Activated CD8-positive, alpha-beta T cell treated with anti-CD3 and anti-CD28 coated beads, Interleukin-2, amount 10 ng/mL, durations not matched to agents 7 days and 5 days (primary cell): ENCODE data around the gene CD99. TPM values are rescaled to one million over a fixed set of nuclear protein-coding genes. Genes with fewer than 3 reads are reported as not detected.
A peak's percentile ranks its signal among the peaks of the same experiment; 100 is the strongest.

Experiments
- ATAC-seq: fragments of 150-1000 bp; cut with Tn5 transposase; one replicate; pipeline ENCODE4 v1.10.0; 2021; ENCODE audit warnings: moderate library complexity
- CTCF ChIA-PET: fragments of 350-600 bp; sonication (Branson Sonifier 250); formaldehyde crosslinking; loops from one replicate; lab custom pipeline; 2021; ENCODE audit warnings: antibody characterized with exemption; lab: Charles Lee
- POLR2A ChIA-PET: fragments of 350-600 bp; sonication (Branson Sonifier 250); formaldehyde crosslinking; loops from one replicate; lab custom pipeline; 2021; ENCODE audit warnings: antibody characterized with exemption; lab: Charles Lee
- DNase-seq: peaks from one replicate; pipeline ENCODE4 v3.0.0-alpha.2; 2020
- H3K27ac Mint-ChIP-seq: one replicate; pipeline ENCODE4 v1.8.0; 2021; ENCODE audit warnings: mild to moderate bottlenecking, mixed read lengths
- H3K27me3 Mint-ChIP-seq: one replicate; pipeline ENCODE4 v1.8.0; 2021; ENCODE audit warnings: low read depth, mixed read lengths
- H3K36me3 Mint-ChIP-seq: one replicate; pipeline ENCODE4 v1.8.0; 2021; ENCODE audit warnings: low read depth, mixed read lengths
- H3K4me1 Mint-ChIP-seq: one replicate; pipeline ENCODE4 v1.8.0; 2021; ENCODE audit warnings: low read depth, mixed read lengths
- H3K4me3 Mint-ChIP-seq: one replicate; pipeline ENCODE4 v1.8.0; 2021; ENCODE audit warnings: mild to moderate bottlenecking, mixed read lengths
- H3K9me3 Mint-ChIP-seq: one replicate; pipeline ENCODE4 v1.8.0; 2022; ENCODE audit warnings: mixed read lengths; ENCODE audit not compliant: insufficient read depth
- total RNA-seq, 2 experiments: library from RNA; stranded (reverse); gene quantifications; one replicate each; pipeline ENCODE4 v1.2.3, GENCODE V29; 2021

Gene CD99
- total RNA-seq, 2 experiments from 2014 or later = 208 to 219 TPM

DNA sequence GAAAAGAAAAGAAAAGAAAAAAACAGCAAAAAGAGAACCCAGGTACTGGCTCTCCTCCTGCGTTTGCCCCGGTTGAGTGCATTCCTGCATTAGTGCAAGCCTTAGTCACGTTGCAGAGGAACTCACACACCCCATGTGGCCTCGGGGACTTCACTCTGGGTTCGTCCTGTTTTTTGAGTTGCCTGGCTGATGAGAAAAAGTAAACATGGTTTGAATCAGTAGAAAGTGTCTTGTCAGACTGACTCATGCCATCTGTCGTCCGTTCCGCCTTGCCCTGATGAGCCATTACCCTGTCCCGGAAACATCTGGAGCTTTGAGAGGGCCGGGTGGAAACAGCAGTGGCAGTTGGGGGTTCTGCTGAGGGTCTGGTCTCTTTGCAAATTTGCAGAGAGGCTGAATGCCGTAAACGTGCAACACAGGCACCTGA is 16.3 kb downstream of the CD99 start:
- DNase-seq (peak; percentile 72), ATAC-seq (peak; percentile 52)
- Mint-ChIP-seq H3K4me1 (peaks cover 86% of the 10 kb centered on the region), H3K36me3 (peaks cover 47% of the 10 kb centered on the region), H3K4me3 (peak overlapping the region; percentile 37), H3K27ac (peak overlapping the region; percentile 81), H3K27me3 (no peaks in the 10 kb centered on the region), H3K9me3 (no peaks in the 10 kb centered on the region)
- POLR2A ChIA-PET = no interaction called here
- CTCF ChIA-PET = no interaction called here

- peaks cover 43% of the 10 kb centered on the region for H3K36me3 Mint-ChIP-seq
- no peaks in the 10 kb centered on the region for H3K9me3 Mint-ChIP-seq
- H3K4me3 Mint-ChIP-seq = no peak overlapping the region
- H3K4me1 Mint-ChIP-seq = peaks cover 79% of the 10 kb centered on the region
- no peaks in the 10 kb centered on the region for H3K27me3 Mint-ChIP-seq
- ChIA-PET POLR2A (no interaction called here), CTCF (no interaction called here)
- no peak for DNase-seq
- ATAC-seq = no peak
- peak overlapping the region; percentile 81 for H3K27ac Mint-ChIP-seq
These were observed 16.9 kb downstream of the CD99 start for GRCh38 chrX:2708021-2708420.

DNA sequence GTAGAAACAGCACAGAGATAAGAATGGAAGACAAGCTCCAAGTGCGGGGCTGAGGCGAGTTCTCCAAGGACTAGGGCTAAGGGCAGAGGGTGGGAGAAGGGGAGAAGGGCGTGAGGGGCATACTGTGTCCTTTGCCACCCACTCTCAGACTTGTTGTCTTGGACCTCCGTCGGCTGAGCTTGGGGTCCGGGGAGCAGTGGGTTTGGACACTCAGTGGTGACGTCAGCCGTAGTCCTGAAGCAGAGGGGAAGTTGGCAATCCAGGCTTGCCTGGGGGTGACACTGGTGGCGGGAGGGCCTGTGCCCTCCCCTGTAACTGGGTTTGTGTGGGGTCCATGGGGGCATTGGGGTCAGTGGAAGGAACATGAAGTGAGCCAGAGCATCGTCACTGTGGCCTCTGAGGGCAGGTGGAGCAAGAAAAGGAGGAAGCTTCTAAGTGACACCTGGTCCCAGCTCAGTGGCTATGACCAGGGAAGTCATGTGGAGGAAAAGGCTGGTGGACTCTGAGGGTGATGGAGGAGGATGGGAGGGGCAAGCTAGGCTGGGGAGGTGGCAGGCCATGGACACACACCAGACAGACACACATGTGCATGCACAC is 17.6 kb downstream of the CD99 start:
- CTCF ChIA-PET = no interaction called here
- ATAC-seq (no peak), DNase-seq (no peak)
- H3K4me1 Mint-ChIP-seq = peaks cover 74% of the 10 kb centered on the region
- H3K27me3 Mint-ChIP-seq = no peaks in the 10 kb centered on the region
- H3K27ac Mint-ChIP-seq = peak overlapping the region; percentile 93
- no peak overlapping the region for H3K4me3 Mint-ChIP-seq
- POLR2A ChIA-PET = no interaction called here
- H3K36me3 Mint-ChIP-seq = peaks cover 40% of the 10 kb centered on the region
- H3K9me3 Mint-ChIP-seq = no peaks in the 10 kb centered on the region

- peaks cover 40% of the 10 kb centered on the region for H3K36me3 Mint-ChIP-seq
- H3K4me3 Mint-ChIP-seq = peak overlapping the region; percentile 73
These were observed 18.5 kb downstream of the CD99 start for GRCh38 chrX:2709556-2709955.

DNA sequence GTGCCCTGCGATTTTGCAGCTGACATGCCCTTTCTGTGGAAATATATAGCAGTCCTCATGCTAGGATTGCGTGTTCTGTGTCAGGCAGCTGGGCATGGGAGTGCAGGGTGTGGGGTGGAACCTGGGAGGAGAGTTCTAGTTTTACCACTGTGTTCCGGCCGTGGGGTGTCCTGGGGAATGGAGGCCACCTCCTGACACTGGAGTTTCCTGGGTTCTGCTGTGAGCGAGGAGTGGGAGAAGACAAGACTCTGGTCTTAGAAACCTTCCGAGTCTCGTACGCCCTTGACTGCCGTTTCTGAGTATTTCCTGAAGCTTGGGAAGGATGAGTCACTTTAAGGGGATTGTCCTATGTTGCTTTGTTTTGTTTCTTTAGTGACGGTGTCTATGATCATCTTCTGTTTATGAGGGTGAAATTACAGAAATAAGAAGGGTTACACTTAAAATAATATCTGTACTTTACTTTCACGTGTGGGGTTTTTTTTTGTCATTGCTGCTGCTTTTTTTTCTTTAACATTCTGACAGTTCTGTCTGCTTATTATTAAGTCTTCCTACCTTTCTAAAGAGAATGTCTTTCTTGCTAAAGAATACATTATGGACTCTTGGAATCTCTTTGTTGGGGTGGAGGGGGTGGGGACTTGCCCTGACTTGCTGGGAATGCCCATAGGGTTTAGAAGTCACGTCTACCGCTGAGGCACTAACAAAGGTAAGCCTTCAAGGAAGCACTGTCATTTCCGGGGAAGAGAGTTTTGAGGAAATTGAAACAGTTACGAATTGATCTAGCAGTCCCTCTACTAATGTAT is 19.1 kb downstream of the CD99 start:
- ChIA-PET POLR2A (no interaction called here), CTCF (no interaction called here)
- Mint-ChIP-seq H3K9me3 (no peaks in the 10 kb centered on the region), H3K4me1 (peaks cover 72% of the 10 kb centered on the region), H3K27ac (peak overlapping the region; percentile 93), H3K27me3 (no peaks in the 10 kb centered on the region), H3K36me3 (peaks cover 41% of the 10 kb centered on the region), H3K4me3 (peak overlapping the region; percentile 73)
- DNase-seq (peak; percentile 45), ATAC-seq (peak; percentile 66)

More at GRCh38 chrX:2709556-2709955, 18.5 kb downstream of the CD99 start:
- Mint-ChIP-seq H3K27me3 (no peaks in the 10 kb centered on the region), H3K27ac (peak overlapping the region; percentile 93), H3K9me3 (no peaks in the 10 kb centered on the region), H3K4me1 (peaks cover 72% of the 10 kb centered on the region)
- CTCF ChIA-PET = no interaction called here
- POLR2A ChIA-PET = no interaction called here
- DNase-seq (no peak), ATAC-seq (no peak)

DNA sequence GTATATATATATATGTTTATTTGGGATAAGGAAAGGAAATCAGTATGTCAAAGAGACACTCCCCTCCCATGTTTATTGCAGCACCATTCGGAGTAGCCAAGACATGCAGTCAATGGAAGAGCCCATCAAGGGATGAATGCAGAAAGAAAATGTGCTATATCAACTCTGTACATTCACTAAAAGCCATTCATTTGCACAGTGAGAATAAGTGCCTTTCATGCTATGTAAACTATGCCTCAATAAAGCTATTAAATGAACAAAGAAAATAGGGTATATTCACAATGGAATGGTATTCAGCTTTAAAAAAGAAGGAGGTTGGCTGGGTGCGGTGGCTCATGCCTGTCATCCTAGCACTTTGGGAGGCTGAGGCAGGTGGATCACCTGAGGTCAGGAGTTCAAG is 20.3 kb downstream of the CD99 start:
- DNase-seq (no peak), ATAC-seq (no peak)
- peaks cover 71% of the 10 kb centered on the region for H3K4me1 Mint-ChIP-seq
- ChIA-PET CTCF (no interaction called here), POLR2A (no interaction called here)
- no peaks in the 10 kb centered on the region for H3K27me3 Mint-ChIP-seq
- no peaks in the 10 kb centered on the region for H3K9me3 Mint-ChIP-seq
- H3K27ac Mint-ChIP-seq = no peak overlapping the region
- peaks cover 42% of the 10 kb centered on the region for H3K36me3 Mint-ChIP-seq
- H3K4me3 Mint-ChIP-seq = no peak overlapping the region

DNA sequence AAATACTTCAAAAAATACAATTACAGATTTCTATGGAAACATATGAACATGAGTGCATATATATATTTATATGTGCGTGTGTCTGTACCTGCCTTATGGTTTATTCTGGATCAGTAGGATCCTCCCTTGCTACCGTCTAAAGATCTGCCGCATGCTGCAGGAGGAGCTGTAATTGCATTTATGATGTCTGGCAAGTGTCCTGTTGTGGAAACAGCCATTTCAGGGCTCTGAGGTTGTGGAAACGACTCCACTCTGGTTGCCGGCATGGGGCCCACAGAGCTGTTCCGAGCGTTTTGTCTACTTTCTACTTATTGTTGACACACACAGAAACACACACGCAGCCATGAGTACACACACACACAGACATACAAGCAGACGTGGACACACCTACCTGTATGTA is 21.3 kb downstream of the CD99 start:
- no peaks in the 10 kb centered on the region for H3K9me3 Mint-ChIP-seq

GRCh38 chrX:2712890-2713840 is 22.1 kb downstream of the CD99 start:
- no peak overlapping the region for H3K27ac Mint-ChIP-seq
- H3K4me1 Mint-ChIP-seq = peaks cover 72% of the 10 kb centered on the region
- DNase-seq = no peak
- CTCF ChIA-PET = no interaction called here
- peaks cover 51% of the 10 kb centered on the region for H3K36me3 Mint-ChIP-seq
- no peaks in the 10 kb centered on the region for H3K9me3 Mint-ChIP-seq
- no peak for ATAC-seq
- no peaks in the 10 kb centered on the region for H3K27me3 Mint-ChIP-seq
- no peak overlapping the region for H3K4me3 Mint-ChIP-seq
- POLR2A ChIA-PET = no interaction called here

More for the DNA sequence above, 21.3 kb downstream of the CD99 start:
- Mint-ChIP-seq H3K4me3 (no peak overlapping the region), H3K27ac (no peak overlapping the region), H3K4me1 (peaks cover 72% of the 10 kb centered on the region), H3K27me3 (no peaks in the 10 kb centered on the region), H3K36me3 (peaks cover 45% of the 10 kb centered on the region)
- ChIA-PET CTCF (no interaction called here), POLR2A (no interaction called here)
- no peak for DNase-seq
- no peak for ATAC-seq

DNA sequence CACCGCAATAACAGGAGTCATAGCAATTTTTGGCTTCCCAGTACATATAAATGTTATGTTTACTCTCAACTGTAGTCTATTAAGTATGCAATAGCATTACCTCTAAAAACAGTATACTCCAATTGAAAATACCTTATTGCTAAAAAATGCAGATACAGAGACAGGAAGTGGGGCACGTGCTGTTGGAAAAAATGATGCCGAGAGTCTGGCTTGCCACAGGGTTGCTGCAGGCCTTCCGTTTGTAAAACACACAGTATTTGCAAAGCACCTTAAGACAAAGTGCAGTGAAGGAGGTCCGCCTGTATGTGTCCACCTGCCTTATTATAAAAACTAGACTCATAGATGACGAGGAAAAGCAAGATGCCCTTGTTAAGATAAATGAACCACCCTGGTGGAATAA is 23.5 kb downstream of the CD99 start:
- peaks cover 60% of the 10 kb centered on the region for H3K36me3 Mint-ChIP-seq
- H3K4me3 Mint-ChIP-seq = no peak overlapping the region
- ATAC-seq (peak; percentile 10), DNase-seq (no peak)
- ChIA-PET POLR2A (no interaction called here), CTCF (no interaction called here)
- no peaks in the 10 kb centered on the region for H3K27me3 Mint-ChIP-seq
- no peaks in the 10 kb centered on the region for H3K9me3 Mint-ChIP-seq
- H3K27ac Mint-ChIP-seq = no peak overlapping the region
- H3K4me1 Mint-ChIP-seq = peaks cover 58% of the 10 kb centered on the region

DNA sequence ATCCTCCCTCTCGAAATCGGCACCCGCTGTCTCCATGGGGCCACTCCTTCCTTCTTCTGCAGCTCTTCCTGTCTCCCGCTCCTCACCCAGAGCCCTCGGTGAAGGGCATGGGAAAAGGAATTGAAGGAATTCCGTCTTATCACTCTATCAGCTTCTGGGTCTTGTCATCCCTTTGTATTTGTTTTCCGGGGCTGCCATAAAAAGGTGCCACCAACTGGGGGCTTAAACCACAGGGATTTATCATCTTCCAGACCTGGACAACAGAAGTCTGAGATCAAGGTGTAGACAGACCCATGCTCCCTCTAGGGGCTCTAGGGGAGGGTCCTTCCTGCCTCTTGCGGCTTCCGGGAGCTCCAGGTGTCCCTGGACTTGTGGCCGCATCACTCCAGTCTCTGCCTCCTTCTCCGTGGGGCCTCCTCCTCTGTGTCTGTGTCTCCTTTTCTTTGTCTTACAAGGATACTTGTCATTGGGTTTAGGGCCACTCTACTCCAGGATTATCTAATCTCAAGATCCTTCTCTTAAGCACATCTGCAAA is 24.0 kb downstream of the CD99 start:
- Mint-ChIP-seq H3K4me3 (no peak overlapping the region), H3K27me3 (no peaks in the 10 kb centered on the region), H3K4me1 (peaks cover 52% of the 10 kb centered on the region), H3K27ac (peak overlapping the region; percentile 5), H3K9me3 (no peaks in the 10 kb centered on the region), H3K36me3 (peaks cover 65% of the 10 kb centered on the region)
- POLR2A ChIA-PET = no interaction called here
- DNase-seq (no peak), ATAC-seq (no peak)
- CTCF ChIA-PET = no interaction called here

DNA sequence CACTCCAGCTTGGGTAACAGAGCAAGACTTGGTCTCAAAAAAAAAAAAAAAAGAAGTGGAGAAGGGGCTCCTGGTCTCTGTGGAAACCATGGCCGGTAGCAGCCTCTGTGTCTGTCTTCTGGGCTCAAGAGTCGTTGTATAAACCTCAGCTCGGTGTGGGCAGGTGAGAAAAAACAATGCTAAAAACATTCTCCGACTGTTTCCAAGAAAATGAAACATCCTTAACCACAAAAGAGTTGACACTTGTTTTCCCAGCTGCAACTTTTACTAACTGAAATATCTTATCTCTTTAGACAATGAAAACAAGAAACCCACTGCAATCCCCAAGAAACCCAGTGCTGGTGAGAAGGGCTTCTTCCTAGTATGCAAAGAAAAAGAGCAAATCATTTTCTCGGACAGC is 26.2 kb downstream of the CD99 start:
- Mint-ChIP-seq H3K36me3 (peaks cover 68% of the 10 kb centered on the region), H3K27ac (peak overlapping the region; percentile 5), H3K9me3 (no peaks in the 10 kb centered on the region), H3K4me3 (no peak overlapping the region), H3K27me3 (no peaks in the 10 kb centered on the region), H3K4me1 (peaks cover 41% of the 10 kb centered on the region)
- DNase-seq = no peak
- ATAC-seq = peak; percentile 32
- POLR2A ChIA-PET = no interaction called here
- CTCF ChIA-PET = no interaction called here
